22Rv1 (cell line): Measurements from ENCODE around the gene NUP188.

Experiments used
- H3K27ac ChIP-seq: fragments of 450-650 bp; 2 replicates; pipeline ENCODE4 v1.5.1; 2017
- CTCF ChIP-seq: fragments of 450-650 bp; IDR thresholded peaks from 2 replicates; pipeline ENCODE4 v1.5.1; 2017; ENCODE audit warnings: mild to moderate bottlenecking
- ZFX ChIP-seq: fragments of 450-650 bp; IDR thresholded peaks from 2 replicates; pipeline ENCODE4 v1.6.1; 2017; ENCODE audit warnings: antibody characterized with exemption, borderline replicate concordance

The NUP188 gene

GRCh38 chr9:129007766-129008468, 60.4 kb downstream of the NUP188 start:
- H3K27ac ChIP-seq: peak overlapping the region; percentile 48

GRCh38 chr9:129008469-129008965, 61.0 kb downstream of the NUP188 start:
- TF ChIP-seq CTCF: no peak
- no peak for TF ChIP-seq ZFX
- H3K27ac ChIP-seq: peak overlapping the region; percentile 48; the same call in 1 of the 2 replicates

More at GRCh38 chr9:129007766-129008468, 60.4 kb downstream of the NUP188 start:
- TF ChIP-seq ZFX (no peak), CTCF (no peak)

- TF ChIP-seq CTCF: no peak
- no peak overlapping the region for H3K27ac ChIP-seq
These were observed 61.6 kb downstream of the NUP188 start for GRCh38 chr9:129008986-129009583.

- no peak for TF ChIP-seq CTCF
- TF ChIP-seq ZFX: no peak
- H3K27ac ChIP-seq: no peak overlapping the region
These were observed 62.2 kb downstream of the NUP188 start for GRCh38 chr9:129009584-129010141.

- TF ChIP-seq ZFX: no peak
- TF ChIP-seq CTCF: no peak
- H3K27ac ChIP-seq: no peak overlapping the region
These were observed 62.9 kb downstream of the NUP188 start for GRCh38 chr9:129010267-129010975.

GRCh38 chr9:129011170-129011569, 63.7 kb downstream of the NUP188 start:
- TF ChIP-seq ZFX (no peak), CTCF (no peak)
- no peak overlapping the region for H3K27ac ChIP-seq

GRCh38 chr9:129011761-129012181, 64.3 kb downstream of the NUP188 start:
- no peak for TF ChIP-seq CTCF
- no peak for TF ChIP-seq ZFX
- no peak overlapping the region for H3K27ac ChIP-seq
